ENCODE measurements around the gene HEPACAM. TPM values are rescaled to one million over a fixed set of nuclear protein-coding genes. Genes with fewer than 3 reads are reported as not detected.
A peak's percentile ranks its signal among the peaks of the same experiment; 100 is the strongest.
"Not testable (repeated sequence)": the region's sequence is repeated elsewhere in the genome, so short reads cannot be mapped to it uniquely, and the experiment has no call there.

HEPACAM gene, protein sequence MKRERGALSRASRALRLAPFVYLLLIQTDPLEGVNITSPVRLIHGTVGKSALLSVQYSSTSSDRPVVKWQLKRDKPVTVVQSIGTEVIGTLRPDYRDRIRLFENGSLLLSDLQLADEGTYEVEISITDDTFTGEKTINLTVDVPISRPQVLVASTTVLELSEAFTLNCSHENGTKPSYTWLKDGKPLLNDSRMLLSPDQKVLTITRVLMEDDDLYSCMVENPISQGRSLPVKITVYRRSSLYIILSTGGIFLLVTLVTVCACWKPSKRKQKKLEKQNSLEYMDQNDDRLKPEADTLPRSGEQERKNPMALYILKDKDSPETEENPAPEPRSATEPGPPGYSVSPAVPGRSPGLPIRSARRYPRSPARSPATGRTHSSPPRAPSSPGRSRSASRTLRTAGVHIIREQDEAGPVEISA
- total RNA-seq (2014; rRNA removed; shearing (Covaris generic)) = not detected in 2 replicates
- polyA plus RNA-seq (2015; cell fraction: cytosol; rRNA removed) = not detected in 2 replicates
- not detected in 2 replicates for polyA plus RNA-seq (2015; cell fraction: nucleus; rRNA removed)

- in situ Hi-C loops (cut with HindIII; ENCODE audit: low pct_unique_long_range_greater_than_20kb, low sequenced_read_pairs) = no loop called here
- no peak for DNase-seq (ENCODE audit: low read depth, low spot score)
Measured at GRCh38 chr11:124935548-124936514, at the start of gene HEPACAM. TSS of gene HEPACAM (minus strand) at chr11:124936047. CDS start at chr11:124936006, 41 bp downstream.

GRCh38 chr11:124984512-124984854 is 48.6 kb upstream of the HEPACAM start:
- in situ Hi-C loops (cut with HindIII; ENCODE audit: low pct_unique_long_range_greater_than_20kb, low sequenced_read_pairs) = no loop called here
- no peak for DNase-seq (ENCODE audit: low read depth, low spot score)

- in situ Hi-C loops (cut with HindIII; ENCODE audit: low pct_unique_long_range_greater_than_20kb, low sequenced_read_pairs) = no loop called here
- DNase-seq (ENCODE audit: low read depth, low spot score) = no peak
Measured at GRCh38 chr11:124983674-124984511, 48.0 kb upstream of the HEPACAM start.

GRCh38 chr11:124982043-124982442 is 46.2 kb upstream of the HEPACAM start:
- DNase-seq (ENCODE audit: low read depth, low spot score) = no peak
- in situ Hi-C loops (cut with HindIII; ENCODE audit: low pct_unique_long_range_greater_than_20kb, low sequenced_read_pairs) = no loop called here

DNA sequence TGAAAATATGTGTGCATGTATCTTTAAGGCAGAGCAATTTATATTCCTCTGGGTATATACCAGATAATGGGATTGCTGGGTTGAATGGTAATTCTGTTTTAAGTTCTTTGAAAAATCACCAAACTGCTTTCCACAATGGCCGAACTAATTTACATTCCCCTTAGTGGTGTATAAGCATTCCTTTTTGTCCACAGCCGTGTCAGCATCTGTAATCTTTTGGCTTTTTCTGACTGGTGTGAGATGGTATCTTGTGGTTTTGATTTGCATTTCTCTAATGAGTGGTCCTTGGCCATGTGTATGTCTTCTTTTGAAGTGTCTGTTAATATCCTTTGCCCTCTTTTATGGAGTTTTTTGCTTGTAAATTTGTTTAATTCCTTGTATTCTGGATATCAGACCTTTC is 42.5 kb upstream of the HEPACAM start:
- in situ Hi-C loops (cut with HindIII; ENCODE audit: low pct_unique_long_range_greater_than_20kb, low sequenced_read_pairs) = no loop called here
- DNase-seq (ENCODE audit: low read depth, low spot score) = no peak

- in situ Hi-C loops (cut with HindIII; ENCODE audit: low pct_unique_long_range_greater_than_20kb, low sequenced_read_pairs) = no loop called here
- DNase-seq (ENCODE audit: low read depth, low spot score) = no peak
Measured at GRCh38 chr11:124977006-124977405, 41.2 kb upstream of the HEPACAM start.

GRCh38 chr11:124976531-124976930 is 40.7 kb upstream of the HEPACAM start:
- in situ Hi-C loops (cut with HindIII; ENCODE audit: low pct_unique_long_range_greater_than_20kb, low sequenced_read_pairs) = no loop called here
- no peak for DNase-seq (ENCODE audit: low read depth, low spot score)

GRCh38 chr11:124971810-124972209 is 36.0 kb upstream of the HEPACAM start:
- in situ Hi-C loops (cut with HindIII; ENCODE audit: low pct_unique_long_range_greater_than_20kb, low sequenced_read_pairs) = no loop called here

GRCh38 chr11:124970925-124971324 is 35.1 kb upstream of the HEPACAM start:
- in situ Hi-C loops (cut with HindIII; ENCODE audit: low pct_unique_long_range_greater_than_20kb, low sequenced_read_pairs) = no loop called here
- DNase-seq (ENCODE audit: low read depth, low spot score) = peak; percentile 81

More at GRCh38 chr11:124971810-124972209, 36.0 kb upstream of the HEPACAM start:
- DNase-seq (ENCODE audit: low read depth, low spot score) = no peak

- in situ Hi-C loops (cut with HindIII; ENCODE audit: low pct_unique_long_range_greater_than_20kb, low sequenced_read_pairs); DNase-seq (ENCODE audit: low read depth, low spot score): not testable (repeated sequence)
Measured at GRCh38 chr11:124968197-124968596, 32.4 kb upstream of the HEPACAM start.

GRCh38 chr11:124961972-124962609 is 26.2 kb upstream of the HEPACAM start:
- DNase-seq (ENCODE audit: low read depth, low spot score) = peak; percentile 88

DNA sequence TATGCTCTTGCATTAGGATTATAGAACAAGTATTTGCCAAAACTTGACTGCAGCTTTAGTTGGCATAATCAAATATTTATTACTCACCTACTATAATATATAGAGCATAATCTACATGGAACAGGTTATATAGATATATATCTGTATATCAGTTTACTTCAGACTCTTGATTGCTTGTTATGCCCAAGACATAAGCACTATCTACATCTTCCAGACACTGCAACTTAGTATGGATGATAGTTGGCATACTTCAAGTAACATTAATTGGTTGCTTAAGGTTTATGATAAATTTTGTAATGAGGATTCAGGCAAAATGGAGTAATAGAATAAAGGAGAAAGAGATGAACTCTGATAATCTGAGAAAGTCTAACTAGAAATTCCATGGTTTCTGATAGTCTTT is 19.2 kb upstream of the HEPACAM start:
- in situ Hi-C loops (cut with HindIII; ENCODE audit: low pct_unique_long_range_greater_than_20kb, low sequenced_read_pairs) = loop anchor here (10.0 kb wide), 1 partner anchor 190 kb away; no protein-coding TSS in a partner anchor
- DNase-seq (ENCODE audit: low read depth, low spot score) = no peak

More at GRCh38 chr11:124961972-124962609, 26.2 kb upstream of the HEPACAM start:
- in situ Hi-C loops (cut with HindIII; ENCODE audit: low pct_unique_long_range_greater_than_20kb, low sequenced_read_pairs) = no loop called here

GRCh38 chr11:124954590-124954955 is 18.7 kb upstream of the HEPACAM start:
- in situ Hi-C loops (cut with HindIII; ENCODE audit: low pct_unique_long_range_greater_than_20kb, low sequenced_read_pairs) = loop anchor here (10.0 kb wide), 1 partner anchor 190 kb away; no protein-coding TSS in a partner anchor
- DNase-seq (ENCODE audit: low read depth, low spot score) = no peak

DNA sequence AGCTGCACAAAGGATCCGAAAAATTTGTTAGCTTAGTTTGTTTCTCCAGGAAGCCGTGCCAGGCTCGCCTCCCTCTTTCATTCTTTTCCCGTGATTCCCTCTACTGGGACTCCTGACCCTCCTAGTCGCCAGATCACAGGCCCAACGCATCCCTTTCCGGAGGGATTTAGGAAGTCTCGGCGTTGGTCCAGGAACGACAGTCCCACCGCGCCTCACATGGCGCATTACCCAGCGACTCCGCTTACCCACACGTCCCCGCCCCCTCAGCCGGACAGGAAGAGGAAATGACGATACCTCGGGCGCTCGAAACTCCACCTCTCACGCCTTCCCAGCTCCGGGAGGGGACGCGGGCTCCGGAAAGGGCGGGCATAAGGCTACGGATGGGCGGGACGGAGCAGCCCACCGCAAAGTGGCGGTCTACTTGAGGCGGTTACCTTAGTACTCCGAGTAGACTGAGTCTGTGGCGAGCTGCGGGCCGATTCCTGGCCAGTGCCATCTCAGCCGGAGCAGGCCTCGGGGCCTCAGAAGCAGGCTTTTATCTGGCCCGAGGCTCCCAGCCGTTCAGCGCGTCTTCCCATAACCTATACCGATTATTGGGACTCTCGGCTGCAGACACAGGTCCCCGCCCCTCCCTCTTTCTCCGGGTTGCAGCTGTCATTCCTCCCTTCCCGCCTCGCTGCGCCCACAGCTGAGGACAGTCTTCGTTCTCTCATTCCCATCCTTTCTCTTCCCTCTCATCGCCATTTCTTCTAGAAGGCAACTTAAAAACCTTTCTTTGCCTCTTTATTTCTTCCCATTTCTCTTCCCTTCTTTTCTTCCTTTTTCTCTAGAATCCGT is 18.1 kb upstream of the HEPACAM start, which contains the start of gene CCDC15:
CCDC15 (plus strand) TSS at position 450 of the 837 bp plus-strand sequence. CDS start 531 bp downstream, outside the sequence.
- in situ Hi-C loops (cut with HindIII; ENCODE audit: low pct_unique_long_range_greater_than_20kb, low sequenced_read_pairs) = loop anchor here (10.0 kb wide), 1 partner anchor 191 kb away; no protein-coding TSS in a partner anchor
- DNase-seq (ENCODE audit: low read depth, low spot score) = peak; percentile 96

- in situ Hi-C loops (cut with HindIII; ENCODE audit: low pct_unique_long_range_greater_than_20kb, low sequenced_read_pairs) = loop anchor here (10.0 kb wide), 1 partner anchor 193 kb away; no protein-coding TSS in a partner anchor
- no peak for DNase-seq (ENCODE audit: low read depth, low spot score)
Measured at GRCh38 chr11:124951341-124951740, 15.5 kb upstream of the HEPACAM start.

All from SK-MEL-5 (cell line).